Immature natural killer cell (primary cell): ENCODE data around the gene SMIM8. TPM values are rescaled to one million over a fixed set of nuclear protein-coding genes. Genes with fewer than 3 reads are reported as not detected.
A peak's percentile ranks its signal among the peaks of the same experiment; 100 is the strongest.
"Not testable (repeated sequence)": the region's sequence is repeated elsewhere in the genome, so short reads cannot be mapped to it uniquely, and the experiment has no call there.

Experiments
- DNase-seq, 3 donors: peaks; one replicate each; pipeline ENCODE4 v3.0.0; 2022; ENCODE audit warnings: mixed read lengths in 1 of 3
- H3K27ac Mint-ChIP-seq, 6 donors: one replicate each; pipeline ENCODE4 v1.8.0; 2020; ENCODE audit warnings: mixed read lengths in 6 of 6, mild to moderate bottlenecking in 5 of 6, inconsistent platforms in 4 of 6, moderate library complexity in 3 of 6
- H3K27me3 Mint-ChIP-seq, 3 donors: one replicate each; pipeline ENCODE4 v1.8.0; 2020 to 2021; ENCODE audit warnings: low read depth in 3 of 3, mild to moderate bottlenecking in 3 of 3, mixed read lengths in 3 of 3, moderate library complexity in 3 of 3, inconsistent platforms in 1 of 3
- H3K36me3 Mint-ChIP-seq, 3 donors: one replicate each; pipeline ENCODE4 v1.8.0; 2020; ENCODE audit warnings: mixed read lengths in 3 of 3, inconsistent platforms in 2 of 3, mild to moderate bottlenecking in 2 of 3
- H3K4me1 Mint-ChIP-seq, 2 donors: one replicate each; pipeline ENCODE4 v1.8.0; 2020; ENCODE audit warnings: inconsistent platforms in 2 of 2, mild to moderate bottlenecking in 2 of 2, mixed read lengths in 2 of 2, moderate library complexity in 1 of 2
- H3K4me3 Mint-ChIP-seq, 5 donors: one replicate each; pipeline ENCODE4 v1.8.0; 2020; ENCODE audit warnings: mild to moderate bottlenecking in 5 of 5, mixed read lengths in 5 of 5, inconsistent platforms in 3 of 5, moderate library complexity in 3 of 5
- H3K9me3 Mint-ChIP-seq, 6 donors: one replicate each; pipeline ENCODE4 v1.8.0; 2020; ENCODE audit warnings: mild to moderate bottlenecking in 6 of 6, mixed read lengths in 6 of 6, inconsistent platforms in 4 of 6, moderate library complexity in 3 of 6
- polyA plus RNA-seq, 3 donors: library from polyadenylated mRNA; unstranded; fragments of 300-500 nt; fragmentation: Illumina TruSeq; gene quantifications; one replicate each; pipeline ENCODE4 v1.2.3, GENCODE V29; 2021

The SMIM8 gene
- polyA plus RNA-seq, 3 donors from 2014 or later = 11.3 to 17.6 (median 16.5) TPM

GRCh38 chr6:87308970-87309369 is 13.4 kb upstream of the SMIM8 start:
- Mint-ChIP-seq H3K4me1 (no peaks in the 10 kb centered on the region), H3K4me3 (no peak overlapping the region)

GRCh38 chr6:87312860-87313259 is 9.5 kb upstream of the SMIM8 start:
- no peak overlapping the region for H3K4me3 Mint-ChIP-seq
- H3K27me3 Mint-ChIP-seq = peaks cover 2 to 6% (median 5%) of the 10 kb centered on the region in 3 donors
- no peak overlapping the region for H3K27ac Mint-ChIP-seq
- H3K36me3 Mint-ChIP-seq = no peaks in the 10 kb centered on the region
- H3K4me1 Mint-ChIP-seq = no peaks in the 10 kb centered on the region
- H3K9me3 Mint-ChIP-seq = peaks cover 0 to 2% (median 0%) of the 10 kb centered on the region in 6 donors
- no peak for DNase-seq

More at GRCh38 chr6:87308970-87309369, 13.4 kb upstream of the SMIM8 start:
- Mint-ChIP-seq H3K9me3 (peaks cover 0 to 5% (median 2%) of the 10 kb centered on the region in 6 donors), H3K27ac (no peak overlapping the region), H3K27me3 (peaks cover 3% of the 10 kb centered on the region in 3 donors), H3K36me3 (no peaks in the 10 kb centered on the region)
- DNase-seq = no peak

- no peak for DNase-seq
- Mint-ChIP-seq H3K4me3 (no peak overlapping the region), H3K36me3 (no peaks in the 10 kb centered on the region), H3K27ac (no peak overlapping the region), H3K9me3 (no peaks in the 10 kb centered on the region), H3K27me3 (peaks cover 2 to 8% (median 4%) of the 10 kb centered on the region in 3 donors), H3K4me1 (no peaks in the 10 kb centered on the region)
These were observed 7.3 kb upstream of the SMIM8 start for GRCh38 chr6:87315071-87315470.

- peaks cover 14 to 17% of the 10 kb centered on the region in 2 donors for H3K4me1 Mint-ChIP-seq
- H3K36me3 Mint-ChIP-seq = no peaks in the 10 kb centered on the region
- no peaks in the 10 kb centered on the region for H3K9me3 Mint-ChIP-seq
- peaks cover 2 to 6% (median 2%) of the 10 kb centered on the region in 3 donors for H3K27me3 Mint-ChIP-seq
- H3K4me3 Mint-ChIP-seq = no peak overlapping the region
- no peak for DNase-seq
- no peak overlapping the region for H3K27ac Mint-ChIP-seq
These were observed 3.0 kb upstream of the SMIM8 start for GRCh38 chr6:87319271-87319987.

- DNase-seq, H3K27me3 Mint-ChIP-seq, H3K36me3 Mint-ChIP-seq, H3K9me3 Mint-ChIP-seq, H3K27ac Mint-ChIP-seq: not testable (repeated sequence)
- H3K4me3 Mint-ChIP-seq = peak overlapping the region; percentile 28 to 68 (median 57)
- H3K4me1 Mint-ChIP-seq = peaks cover 14 to 17% of the 10 kb centered on the region in 2 donors
These were observed 1.5 kb downstream of the SMIM8 start for GRCh38 chr6:87323880-87324279.

GRCh38 chr6:87330961-87331360 is 8.6 kb downstream of the SMIM8 start:
- Mint-ChIP-seq H3K36me3 (peaks cover 0 to 5% (median 5%) of the 10 kb centered on the region in 3 donors), H3K9me3 (peaks cover 0 to 2% (median 0%) of the 10 kb centered on the region in 6 donors), H3K27ac (no peak overlapping the region), H3K4me1 (peaks cover 21% of the 10 kb centered on the region in 2 donors), H3K4me3 (no peak overlapping the region), H3K27me3 (peaks cover 0 to 4% (median 2%) of the 10 kb centered on the region in 3 donors)
- no peak for DNase-seq

GRCh38 chr6:87333033-87333432 is 10.6 kb downstream of the SMIM8 start:
- H3K36me3 Mint-ChIP-seq = peaks cover under 1 to 10% (median 5%) of the 10 kb centered on the region in 3 donors
- peaks cover 0 to 1% (median 0%) of the 10 kb centered on the region in 3 donors for H3K27me3 Mint-ChIP-seq
- no peaks in the 10 kb centered on the region for H3K9me3 Mint-ChIP-seq
- H3K4me1 Mint-ChIP-seq = peaks cover 21% of the 10 kb centered on the region in 2 donors
- H3K27ac Mint-ChIP-seq = peak overlapping the region in 5 of 6 donors; percentile 31 to 73 (median 36)
- no peak for DNase-seq
- peak overlapping the region in 1 of 5 donors; percentile 17 for H3K4me3 Mint-ChIP-seq

- Mint-ChIP-seq H3K27ac (peak overlapping the region; percentile 9 to 85 (median 75)), H3K36me3 (peaks cover 3 to 10% (median 5%) of the 10 kb centered on the region in 3 donors), H3K4me3 (peak overlapping the region in 4 of 5 donors; percentile 29 to 71 (median 56)), H3K4me1 (peaks cover 21% of the 10 kb centered on the region in 2 donors), H3K9me3 (no peaks in the 10 kb centered on the region), H3K27me3 (peaks cover 0 to 1% (median 0%) of the 10 kb centered on the region in 3 donors)
- DNase-seq = peak in 1 of 3 donors; percentile 4
These were observed 11.3 kb downstream of the SMIM8 start for GRCh38 chr6:87333591-87334181.

- Mint-ChIP-seq H3K4me3 (no peak overlapping the region), H3K36me3 (peaks cover 3 to 10% (median 5%) of the 10 kb centered on the region in 3 donors), H3K27me3 (no peaks in the 10 kb centered on the region), H3K9me3 (no peaks in the 10 kb centered on the region), H3K4me1 (peaks cover 20 to 21% of the 10 kb centered on the region in 2 donors), H3K27ac (no peak overlapping the region)
- no peak for DNase-seq
These were observed 12.3 kb downstream of the SMIM8 start for GRCh38 chr6:87334683-87335082.

GRCh38 chr6:87336367-87336766 is 14.0 kb downstream of the SMIM8 start:
- Mint-ChIP-seq H3K4me1 (peaks cover 20 to 21% of the 10 kb centered on the region in 2 donors), H3K9me3 (no peaks in the 10 kb centered on the region), H3K27ac (no peak overlapping the region), H3K36me3 (peaks cover 3 to 10% (median 5%) of the 10 kb centered on the region in 3 donors), H3K27me3 (no peaks in the 10 kb centered on the region), H3K4me3 (no peak overlapping the region)
- no peak for DNase-seq

- H3K36me3 Mint-ChIP-seq = peaks cover 3 to 10% (median 6%) of the 10 kb centered on the region in 3 donors
- no peak overlapping the region for H3K4me3 Mint-ChIP-seq
- no peak for DNase-seq
- no peaks in the 10 kb centered on the region for H3K9me3 Mint-ChIP-seq
- no peaks in the 10 kb centered on the region for H3K4me1 Mint-ChIP-seq
- H3K27ac Mint-ChIP-seq = no peak overlapping the region
- H3K27me3 Mint-ChIP-seq = no peaks in the 10 kb centered on the region
These were observed 17.8 kb downstream of the SMIM8 start for GRCh38 chr6:87340230-87340629.

GRCh38 chr6:87341158-87341557 is 18.8 kb downstream of the SMIM8 start:
- DNase-seq = no peak
- peaks cover 3 to 12% (median 3%) of the 10 kb centered on the region in 3 donors for H3K36me3 Mint-ChIP-seq
- no peak overlapping the region for H3K27ac Mint-ChIP-seq
- no peaks in the 10 kb centered on the region for H3K9me3 Mint-ChIP-seq
- H3K4me1 Mint-ChIP-seq = no peaks in the 10 kb centered on the region
- no peaks in the 10 kb centered on the region for H3K27me3 Mint-ChIP-seq
- no peak overlapping the region for H3K4me3 Mint-ChIP-seq

GRCh38 chr6:87341899-87342298 is 19.5 kb downstream of the SMIM8 start:
- no peaks in the 10 kb centered on the region for H3K27me3 Mint-ChIP-seq
- no peaks in the 10 kb centered on the region for H3K9me3 Mint-ChIP-seq
- H3K4me3 Mint-ChIP-seq = no peak overlapping the region
- no peak for DNase-seq
- no peak overlapping the region for H3K27ac Mint-ChIP-seq
- H3K36me3 Mint-ChIP-seq = peaks cover 3 to 12% (median 3%) of the 10 kb centered on the region in 3 donors
- no peaks in the 10 kb centered on the region for H3K4me1 Mint-ChIP-seq

- Mint-ChIP-seq H3K4me1 (no peaks in the 10 kb centered on the region), H3K9me3 (no peaks in the 10 kb centered on the region), H3K27me3 (no peaks in the 10 kb centered on the region), H3K36me3 (peaks cover 3 to 12% (median 6%) of the 10 kb centered on the region in 3 donors), H3K4me3 (no peak overlapping the region), H3K27ac (no peak overlapping the region)
- no peak for DNase-seq
These were observed 20.4 kb downstream of the SMIM8 start for GRCh38 chr6:87342829-87343228.
